ENCODE measurements around the gene NTPCR.

The NTPCR gene

DNA sequence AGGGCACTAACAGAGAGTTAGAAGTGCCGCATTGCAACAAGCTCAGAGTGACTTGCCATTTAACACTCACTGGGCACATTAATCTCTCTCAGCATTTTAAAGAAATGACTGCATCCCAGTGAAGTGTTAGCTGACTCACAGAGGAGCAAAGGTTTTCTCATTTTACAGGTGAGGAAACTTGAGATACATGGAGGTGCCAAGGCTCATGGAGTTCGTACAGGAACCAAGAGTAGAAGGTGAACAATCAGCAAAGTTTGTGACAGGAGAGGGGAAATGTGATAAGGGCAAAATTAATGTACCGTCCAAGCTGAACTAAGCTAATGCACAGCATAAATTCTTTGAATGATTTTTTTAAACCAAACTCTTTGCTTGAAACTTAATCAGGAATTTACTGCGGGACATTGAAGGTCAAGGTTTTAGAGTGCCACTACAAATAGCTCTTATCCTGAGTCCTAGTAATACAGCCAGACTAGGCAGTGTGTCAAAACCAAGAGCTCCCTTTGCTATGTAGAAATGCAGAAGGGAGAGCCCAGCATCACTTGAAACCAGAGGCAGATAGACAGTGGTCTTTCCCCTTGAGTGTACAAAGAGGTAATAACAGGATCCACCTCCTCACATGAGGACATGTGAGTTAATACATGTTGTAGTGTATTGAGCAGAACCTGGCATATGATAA, 22.4 kb upstream of the NTPCR start:
- DNase-seq: no peak

GRCh38 chr1:232932486-232933425, 17.7 kb upstream of the NTPCR start:
- no peak for DNase-seq

GRCh38 chr1:232936941-232937340, 13.5 kb upstream of the NTPCR start:
- no peak for DNase-seq

- peak in 1 of 2 experiments; percentile 9 for DNase-seq
These were observed 12.6 kb upstream of the NTPCR start for GRCh38 chr1:232937741-232938375.

DNA sequence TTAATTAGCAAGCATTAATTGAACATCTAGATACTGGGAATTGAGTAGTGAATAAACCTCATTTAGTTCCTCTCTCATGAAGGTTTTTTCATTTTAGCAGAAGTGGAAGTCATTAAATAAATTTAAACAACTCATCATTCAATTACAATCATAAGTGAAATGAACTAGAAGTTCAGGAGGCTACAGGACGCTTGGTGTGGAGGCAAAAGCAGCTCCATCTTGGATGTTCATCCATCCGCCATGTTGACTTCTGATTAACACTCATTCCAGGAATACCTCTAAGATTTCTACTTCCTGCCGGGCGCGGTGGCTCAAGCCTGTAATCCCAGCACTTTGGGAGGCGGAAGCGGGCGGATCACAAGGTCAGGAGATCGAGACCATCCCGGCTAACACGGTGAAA, 11.5 kb upstream of the NTPCR start:
- no peak for DNase-seq

- DNase-seq: no peak
These were observed 10.7 kb upstream of the NTPCR start for GRCh38 chr1:232939748-232940147.

DNA sequence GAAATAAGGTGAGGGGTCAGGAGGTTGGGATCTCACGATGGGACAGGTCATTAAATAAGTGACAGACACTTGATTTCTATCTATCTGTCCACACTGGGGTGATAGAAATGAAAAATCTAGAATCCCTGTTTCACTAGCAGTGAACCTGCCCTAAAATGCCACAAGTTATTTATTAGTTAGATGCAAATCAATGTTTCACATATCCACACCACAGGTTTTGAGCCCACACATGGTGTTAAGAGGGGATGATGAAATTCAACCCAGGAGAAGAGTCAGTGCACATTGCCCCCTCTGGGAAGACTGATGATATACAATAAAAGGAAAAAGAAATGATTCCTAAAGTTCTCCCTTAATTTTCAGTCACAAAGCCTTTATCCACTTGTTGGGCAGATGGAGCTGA, 10.1 kb upstream of the NTPCR start:
- DNase-seq: no peak

DNA sequence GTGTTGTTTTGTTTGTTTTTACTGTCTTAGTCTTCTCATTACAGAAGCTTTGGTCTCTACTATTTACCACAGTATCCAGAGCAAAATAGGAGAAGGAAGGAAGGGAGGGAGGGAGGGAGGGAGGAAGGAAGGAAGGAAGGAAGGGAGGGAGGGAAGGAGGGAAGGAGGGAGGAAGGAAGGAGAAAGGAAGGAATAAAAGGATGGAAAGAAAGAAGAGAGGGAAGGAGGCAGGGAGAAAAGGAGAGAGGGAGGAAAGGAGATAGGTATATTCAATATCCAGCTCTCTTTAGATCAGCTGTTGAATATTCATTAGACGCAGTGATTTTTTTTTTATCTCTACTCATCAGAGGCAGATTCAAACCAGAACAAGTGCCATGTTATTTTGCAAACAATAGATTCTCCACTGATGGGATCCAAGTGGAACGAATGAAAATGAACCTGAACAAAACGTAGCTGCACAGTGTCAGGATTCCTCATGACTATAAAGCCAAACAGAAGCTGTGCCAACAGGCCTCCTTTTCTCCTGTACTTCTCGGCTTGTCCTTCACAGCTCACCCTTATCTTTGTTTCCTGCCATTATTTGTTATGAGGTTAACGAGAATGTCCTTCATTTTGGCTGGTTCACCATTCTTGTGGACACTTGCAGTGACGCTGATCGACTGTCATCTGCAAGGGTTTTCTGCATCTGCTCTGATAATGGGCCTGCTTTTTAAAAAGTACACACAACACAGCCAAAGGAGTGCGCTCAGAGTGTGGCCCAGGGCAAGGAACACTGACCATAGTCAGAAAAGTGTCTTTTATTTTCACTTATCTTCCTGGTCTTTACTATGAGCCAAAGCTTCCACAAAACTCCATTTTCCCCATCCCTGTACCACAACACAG, 7.8 kb upstream of the NTPCR start:
- no peak for DNase-seq

GRCh38 chr1:232943679-232944252, 6.6 kb upstream of the NTPCR start:
- DNase-seq: no peak

GRCh38 chr1:232944347-232944746, 6.1 kb upstream of the NTPCR start:
- DNase-seq: no peak

- no peak for DNase-seq
These were observed 695 bp upstream of the NTPCR start for GRCh38 chr1:232949636-232950196.

- DNase-seq: peak in 1 of 2 experiments; percentile 22
These were observed 769 bp downstream of the NTPCR start for GRCh38 chr1:232951180-232951579.

GRCh38 chr1:232951605-232952004, 1.2 kb downstream of the NTPCR start:
- DNase-seq: no peak

DNA sequence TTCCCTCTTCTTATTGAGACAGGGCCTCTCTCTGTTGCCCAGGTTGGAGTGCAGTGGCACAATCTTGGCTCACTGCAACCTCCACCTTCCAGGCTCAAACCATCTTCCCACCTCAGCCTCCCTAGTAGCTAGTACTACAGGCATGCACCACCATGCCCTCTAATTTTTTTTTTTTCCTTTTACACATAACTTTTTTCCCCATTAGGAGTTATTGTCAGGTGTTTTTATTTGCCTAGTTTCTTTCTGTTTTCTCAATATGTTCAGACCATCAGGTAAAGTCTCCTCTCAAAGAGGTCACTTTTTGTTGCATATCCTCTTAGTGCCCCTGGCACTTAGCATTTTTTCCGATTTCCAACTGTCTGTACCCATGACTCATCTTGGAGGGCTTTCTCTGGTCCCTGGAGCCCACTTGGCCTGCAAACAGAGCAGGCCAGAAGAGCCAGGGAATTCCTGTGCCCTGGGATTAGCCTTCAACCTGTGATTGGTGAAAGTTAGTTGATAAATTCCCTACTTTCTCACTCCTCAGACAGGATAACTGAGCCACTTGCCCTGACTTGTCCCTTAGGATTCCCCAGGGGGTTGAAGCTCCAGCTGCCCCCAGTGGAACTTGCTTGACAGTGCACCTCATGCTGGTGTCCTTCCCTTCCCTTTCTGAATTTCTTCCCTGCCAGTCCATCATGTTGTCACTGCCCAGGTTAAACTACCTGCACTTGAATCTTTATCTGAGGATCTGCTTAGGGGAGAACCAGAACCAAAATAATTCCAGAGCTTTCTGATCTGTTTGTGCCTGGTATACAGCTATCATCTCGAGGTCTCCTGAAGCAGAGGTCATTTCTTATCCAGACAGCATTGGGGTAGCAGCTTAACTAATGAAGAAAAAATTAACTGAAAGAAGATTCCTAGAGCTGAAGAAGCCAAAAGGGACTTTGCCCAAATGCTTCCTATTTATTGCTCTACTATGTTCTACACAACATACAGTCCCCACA, 2.4 kb downstream of the NTPCR start:
- peak; percentile 58 to 60 for DNase-seq

DNA sequence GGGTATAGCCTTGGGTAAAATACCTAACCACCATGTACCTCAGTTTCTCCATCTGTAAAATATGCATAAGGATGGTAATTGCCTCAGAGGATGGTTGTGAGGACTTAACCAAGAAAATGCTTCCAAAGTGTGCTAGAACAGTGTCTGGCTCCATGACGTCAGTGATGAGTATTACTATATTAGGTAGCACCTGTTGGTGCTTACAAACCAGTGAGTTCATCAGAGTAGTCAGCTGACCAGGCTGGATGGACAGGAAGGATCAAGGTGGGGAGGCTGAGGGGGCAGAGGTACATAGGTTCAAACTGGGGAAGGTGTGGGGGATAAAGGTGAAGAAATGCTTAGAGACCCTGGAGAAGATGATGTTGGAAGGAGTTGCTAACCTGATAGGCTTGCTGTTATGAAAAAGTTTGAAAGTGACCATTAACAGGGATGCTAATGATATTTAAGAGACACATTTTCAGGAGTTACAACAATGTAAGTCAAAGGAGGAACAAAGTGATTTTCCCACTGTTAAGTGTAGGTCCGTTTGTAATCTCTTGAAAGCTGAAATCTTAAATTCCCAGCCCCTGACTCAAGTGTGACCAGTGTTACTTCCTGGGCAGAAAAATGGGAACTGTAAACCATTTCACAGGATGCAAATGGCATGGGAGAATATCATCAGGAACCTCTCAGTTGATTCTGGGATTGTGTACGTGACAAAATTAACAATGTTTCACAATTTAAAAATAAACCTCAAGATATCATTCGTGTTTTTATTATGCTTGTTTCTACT, 4.4 kb downstream of the NTPCR start:
- no peak for DNase-seq

- no peak for DNase-seq
These were observed 5.7 kb downstream of the NTPCR start for GRCh38 chr1:232956081-232956480.

GRCh38 chr1:232958067-232958466, 7.7 kb downstream of the NTPCR start:
- no peak for DNase-seq

DNA sequence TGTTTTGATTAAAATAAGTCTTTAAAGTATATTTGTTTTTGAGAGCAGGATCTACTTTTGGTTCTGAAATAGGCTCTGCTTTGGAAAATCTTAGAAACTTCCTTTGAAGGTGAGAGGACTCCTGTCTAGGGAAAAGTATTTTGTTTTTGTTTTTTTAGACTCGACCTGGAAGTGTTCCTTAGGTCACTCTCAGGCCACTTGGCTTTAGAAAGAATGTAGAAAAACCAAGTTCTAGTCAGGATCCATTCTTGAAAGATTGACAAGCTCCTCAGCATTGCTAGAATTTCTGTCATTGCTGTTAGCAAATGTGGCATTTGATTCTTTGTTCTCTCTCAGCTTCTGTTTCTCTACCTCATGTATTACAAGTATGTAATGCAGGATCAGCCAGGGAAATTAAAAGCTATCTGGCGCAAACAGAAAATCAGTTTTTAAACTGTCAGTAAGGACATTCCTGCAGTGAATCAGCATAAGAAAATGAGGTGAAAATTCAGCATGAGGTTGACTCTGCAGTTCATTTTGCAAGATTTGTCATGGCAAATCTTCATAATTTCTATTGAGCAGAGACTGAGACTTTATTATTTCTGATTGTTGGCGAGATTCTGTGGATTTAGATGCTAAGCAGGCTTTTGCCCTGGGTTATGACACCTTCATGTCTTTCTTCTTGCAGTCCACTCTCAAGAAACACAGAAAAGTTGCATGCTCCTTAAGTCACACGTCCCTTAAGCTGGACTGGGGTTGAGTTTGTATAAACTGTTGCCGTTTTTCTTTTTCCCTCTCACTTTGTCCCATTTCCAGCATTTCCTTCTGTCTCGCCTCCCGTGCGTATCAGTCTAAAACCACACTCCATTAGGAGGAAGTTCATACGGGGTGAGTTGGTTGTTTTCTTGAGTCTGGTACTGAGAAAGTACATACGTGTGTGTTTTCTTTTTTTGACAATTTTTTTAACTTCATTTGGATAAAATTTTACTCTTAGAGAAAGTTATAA, 12.6 kb downstream of the NTPCR start:
- no peak for DNase-seq

- no peak for DNase-seq
These were observed 14.2 kb downstream of the NTPCR start for GRCh38 chr1:232964601-232965000.
